Measurements from ENCODE around the gene CDC7. TPM values are rescaled to one million over a fixed set of nuclear protein-coding genes. Genes with fewer than 3 reads are reported as not detected.

Gene CDC7
- total RNA-seq, 4 donors from 2014 or later = 0.10 to 0.44 (median 0.20) TPM; not detected in 1

DNA sequence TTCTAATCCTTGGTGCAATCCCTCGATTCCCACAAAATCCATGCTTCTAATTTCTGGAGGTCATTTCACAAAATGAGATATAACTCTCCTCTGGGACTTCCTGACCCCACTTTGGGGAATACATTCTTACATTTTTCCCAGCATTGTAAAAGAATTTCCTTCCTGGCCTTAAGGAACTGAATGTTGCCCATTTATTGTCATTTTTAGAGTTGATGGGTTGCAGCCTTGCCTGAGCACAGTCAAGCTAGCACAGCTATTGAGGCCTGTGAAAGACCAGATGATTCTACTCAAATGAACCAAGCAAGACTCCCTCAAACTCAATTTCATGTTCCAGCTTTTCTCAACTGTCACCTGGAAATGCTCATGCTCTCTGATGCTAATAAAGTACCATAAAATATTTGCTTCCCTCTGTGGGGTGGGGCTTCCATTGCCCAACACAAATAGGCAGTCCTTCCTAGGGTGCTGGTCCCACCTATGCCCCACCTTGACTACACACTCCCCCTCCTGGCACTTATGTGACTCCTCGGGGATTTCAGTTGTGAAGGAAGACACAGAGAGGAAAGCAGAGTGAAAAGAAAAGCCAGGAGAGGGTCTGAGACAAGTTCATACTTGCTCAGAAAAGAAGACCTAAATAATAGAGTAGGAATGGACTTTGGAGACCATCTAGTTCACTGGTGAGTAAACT, 24.0 kb upstream of the CDC7 start:
- Histone ChIP-seq H3K4me3 (no peak overlapping the region), H3K4me1 (no peaks in the 10 kb centered on the region), H3K9me3 (no peaks in the 10 kb centered on the region), H3K27ac (no peak overlapping the region), H3K27me3 (no peaks in the 10 kb centered on the region), H3K36me3 (no peaks in the 10 kb centered on the region)
- ATAC-seq (no peak), DNase-seq (no peak)
- in situ Hi-C loops (cut with MboI; ENCODE audit: low sequenced_read_pairs in 4 of 4) = no loop called here
- no peak for TF ChIP-seq POLR2A (IDR thresholded peaks at IDR 0.05)
- TF ChIP-seq, protein P1, sequence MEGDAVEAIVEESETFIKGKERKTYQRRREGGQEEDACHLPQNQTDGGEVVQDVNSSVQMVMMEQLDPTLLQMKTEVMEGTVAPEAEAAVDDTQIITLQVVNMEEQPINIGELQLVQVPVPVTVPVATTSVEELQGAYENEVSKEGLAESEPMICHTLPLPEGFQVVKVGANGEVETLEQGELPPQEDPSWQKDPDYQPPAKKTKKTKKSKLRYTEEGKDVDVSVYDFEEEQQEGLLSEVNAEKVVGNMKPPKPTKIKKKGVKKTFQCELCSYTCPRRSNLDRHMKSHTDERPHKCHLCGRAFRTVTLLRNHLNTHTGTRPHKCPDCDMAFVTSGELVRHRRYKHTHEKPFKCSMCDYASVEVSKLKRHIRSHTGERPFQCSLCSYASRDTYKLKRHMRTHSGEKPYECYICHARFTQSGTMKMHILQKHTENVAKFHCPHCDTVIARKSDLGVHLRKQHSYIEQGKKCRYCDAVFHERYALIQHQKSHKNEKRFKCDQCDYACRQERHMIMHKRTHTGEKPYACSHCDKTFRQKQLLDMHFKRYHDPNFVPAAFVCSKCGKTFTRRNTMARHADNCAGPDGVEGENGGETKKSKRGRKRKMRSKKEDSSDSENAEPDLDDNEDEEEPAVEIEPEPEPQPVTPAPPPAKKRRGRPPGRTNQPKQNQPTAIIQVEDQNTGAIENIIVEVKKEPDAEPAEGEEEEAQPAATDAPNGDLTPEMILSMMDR (IDR thresholded peaks at IDR 0.05 in 4 of 5, conservative IDR thresholded peaks at IDR 0.05 in 1 of 5) = no peak
- intact Hi-C loops (cut with DNase I; ENCODE audit: low total_unique reads) = no loop called here

DNA sequence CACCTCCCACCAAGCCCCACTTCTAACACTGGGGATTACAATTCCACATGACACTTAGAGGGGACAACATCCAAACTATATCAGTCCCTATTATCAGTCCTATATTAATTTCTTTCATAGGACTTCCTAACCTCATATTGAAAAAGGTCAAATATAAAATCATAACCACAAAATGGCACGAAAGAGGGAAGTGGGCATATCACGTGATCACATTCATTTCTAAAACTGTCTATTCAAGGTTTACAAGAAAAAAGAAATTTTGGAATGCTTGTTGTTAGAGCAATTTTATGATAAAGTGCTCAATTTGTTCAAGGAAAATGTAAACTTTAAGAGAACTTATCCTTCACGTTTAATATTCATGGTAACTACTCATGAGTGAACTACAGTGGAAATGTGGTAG, 13.2 kb upstream of the CDC7 start:
- DNase-seq (no peak), ATAC-seq (no peak)
- Histone ChIP-seq H3K27me3 (no peaks in the 10 kb centered on the region), H3K4me3 (no peak overlapping the region), H3K27ac (no peak overlapping the region), H3K36me3 (no peaks in the 10 kb centered on the region), H3K9me3 (no peaks in the 10 kb centered on the region), H3K4me1 (no peaks in the 10 kb centered on the region)
- in situ Hi-C loops (cut with MboI; ENCODE audit: low sequenced_read_pairs in 4 of 4) (no loop called here), intact Hi-C loops (cut with DNase I; ENCODE audit: low total_unique reads) (no loop called here)
- TF ChIP-seq, protein P1 (IDR thresholded peaks at IDR 0.05 in 4 of 5, conservative IDR thresholded peaks at IDR 0.05 in 1 of 5) = no peak
- no peak for TF ChIP-seq POLR2A (IDR thresholded peaks at IDR 0.05)

DNA sequence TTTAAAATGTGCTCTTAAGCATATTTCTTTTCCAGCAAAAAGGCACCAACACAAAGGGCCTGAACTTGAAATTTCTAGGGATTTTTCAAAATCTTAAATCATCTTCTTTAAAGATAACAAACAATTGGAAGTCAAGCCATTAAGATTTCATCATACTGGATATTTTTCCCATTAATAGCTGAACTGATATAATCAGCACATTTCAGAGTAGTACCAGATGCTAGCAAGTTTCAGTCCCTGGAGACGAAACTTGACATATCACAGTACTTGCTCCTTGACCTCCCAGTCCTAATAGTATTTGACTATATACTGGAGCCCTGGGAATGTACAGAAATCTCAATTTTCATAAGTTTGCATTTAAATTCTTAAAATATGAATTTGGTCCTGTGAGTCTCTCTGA, 10.2 kb upstream of the CDC7 start:
- H3K36me3 ChIP-seq = no peaks in the 10 kb centered on the region
- H3K9me3 ChIP-seq = no peaks in the 10 kb centered on the region
- ATAC-seq = no peak
- H3K27me3 ChIP-seq = no peaks in the 10 kb centered on the region
- no peak overlapping the region for H3K4me3 ChIP-seq
- no peak for TF ChIP-seq POLR2A (IDR thresholded peaks at IDR 0.05)
- TF ChIP-seq, protein P1 (IDR thresholded peaks at IDR 0.05 in 4 of 5, conservative IDR thresholded peaks at IDR 0.05 in 1 of 5) = no peak
- no peak for DNase-seq
- no peaks in the 10 kb centered on the region for H3K4me1 ChIP-seq
- intact Hi-C loops (cut with DNase I; ENCODE audit: low total_unique reads) (no loop called here), in situ Hi-C loops (cut with MboI; ENCODE audit: low sequenced_read_pairs in 4 of 4) (no loop called here)
- no peak overlapping the region for H3K27ac ChIP-seq

DNA sequence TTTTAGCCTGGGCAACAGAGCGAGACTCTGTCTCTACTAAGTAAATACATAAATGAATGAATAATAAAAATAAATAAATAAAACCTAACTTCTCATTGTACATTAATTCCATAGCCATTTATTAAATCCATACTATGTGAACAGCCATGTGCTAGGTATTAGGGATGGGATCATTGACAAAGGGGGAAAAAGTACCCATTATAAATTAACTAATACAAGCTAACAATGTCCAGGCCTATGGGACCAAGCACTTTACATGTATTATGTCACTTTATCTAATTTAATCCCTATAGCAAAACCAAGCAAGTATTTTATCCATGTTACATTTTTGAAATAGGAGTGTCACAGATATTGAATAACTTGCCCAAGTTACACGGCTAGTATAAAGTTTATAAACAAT, 2.6 kb upstream of the CDC7 start:
- TF ChIP-seq, protein P1 (IDR thresholded peaks at IDR 0.05 in 4 of 5, conservative IDR thresholded peaks at IDR 0.05 in 1 of 5) = no peak
- TF ChIP-seq POLR2A (IDR thresholded peaks at IDR 0.05) = no peak
- H3K36me3 ChIP-seq = no peaks in the 10 kb centered on the region
- intact Hi-C loops (cut with DNase I; ENCODE audit: low total_unique reads) = no loop called here
- no peaks in the 10 kb centered on the region for H3K9me3 ChIP-seq
- in situ Hi-C loops (cut with MboI; ENCODE audit: low sequenced_read_pairs in 4 of 4) = no loop called here
- ATAC-seq = no peak
- H3K27ac ChIP-seq = no peak overlapping the region
- DNase-seq = no peak
- peaks cover 7 to 15% of the 10 kb centered on the region in 2 donors for H3K4me1 ChIP-seq
- H3K27me3 ChIP-seq = no peaks in the 10 kb centered on the region
- no peak overlapping the region for H3K4me3 ChIP-seq

Measured in gastrocnemius medialis (tissue), 4 donors.